Endodermal cell (in vitro differentiated cells): ENCODE data around the gene PATL1. TPM values are rescaled to one million over a fixed set of nuclear protein-coding genes. Genes with fewer than 3 reads are reported as not detected.
"Not testable (repeated sequence)": the region's sequence is repeated elsewhere in the genome, so short reads cannot be mapped to it uniquely, and the experiment has no call there.

Experiments used
- DNase-seq: peaks from one replicate; pipeline ENCODE4 v3.0.0-alpha.2; 2017
- H3K27ac ChIP-seq: 2 replicates; pipeline ENCODE4 v1.5.1; 2013; ENCODE audit warnings: mild to moderate bottlenecking, low read depth, low read length, moderate library complexity
- H3K27me3 ChIP-seq: 2 replicates; pipeline ENCODE4 v1.6.1; 2013; ENCODE audit warnings: mild to moderate bottlenecking, low read length, moderate library complexity; ENCODE audit not compliant: insufficient read depth, control insufficient read depth, poor library complexity, severe bottlenecking
- H3K36me3 ChIP-seq: 2 replicates; pipeline ENCODE4 v1.7.0; 2013; ENCODE audit warnings: mild to moderate bottlenecking, low read length, moderate library complexity; ENCODE audit not compliant: control insufficient read depth, insufficient read depth
- H3K4me1 ChIP-seq: one replicate; pipeline ENCODE4 v1.7.0; 2013; ENCODE audit warnings: low read length; ENCODE audit not compliant: control insufficient read depth, insufficient read depth
- H3K4me3 ChIP-seq: 2 replicates; pipeline ENCODE4 v1.5.1; 2013; ENCODE audit warnings: mild to moderate bottlenecking, low read length, moderate library complexity
- H3K9ac ChIP-seq: 2 replicates; pipeline ENCODE4 v1.6.1; 2013; ENCODE audit warnings: mild to moderate bottlenecking, low read length, moderate library complexity; ENCODE audit not compliant: poor library complexity, severe bottlenecking; ENCODE audit errors: extremely low read depth
- H3K9me3 ChIP-seq: 2 replicates; pipeline ENCODE4 v1.6.1; 2013; ENCODE audit warnings: mild to moderate bottlenecking, low read length, moderate library complexity; ENCODE audit not compliant: control insufficient read depth
- H3K27ac Mint-ChIP-seq: 2 replicates; pipeline ENCODE4 v1.8.0; 2020; ENCODE audit warnings: mixed read lengths
- H3K27me3 Mint-ChIP-seq: 2 replicates; pipeline ENCODE4 v1.8.0; 2021; ENCODE audit warnings: mild to moderate bottlenecking, mixed read lengths; ENCODE audit not compliant: insufficient read depth
- H3K36me3 Mint-ChIP-seq: 2 replicates; pipeline ENCODE4 v1.8.0; 2020; ENCODE audit warnings: low read depth, mixed read lengths
- H3K4me1 Mint-ChIP-seq: 2 replicates; pipeline ENCODE4 v1.8.0; 2020; ENCODE audit warnings: mixed read lengths
- H3K4me3 Mint-ChIP-seq: 2 replicates; pipeline ENCODE4 v1.8.0; 2020; ENCODE audit warnings: mild to moderate bottlenecking, moderate library complexity, mixed read lengths
- H3K9me3 Mint-ChIP-seq: 2 replicates; pipeline ENCODE4 v1.8.0; 2020; ENCODE audit warnings: mild to moderate bottlenecking, mixed read lengths
- WGBS, 2 experiments: methylation state at CpG; one replicate each; pipeline versions ENCODE4 v1.1.5 to v1.1.7; 2013; ENCODE audit warnings: missing lambda C conversion rate in 2 of 2, mixed read lengths in 1 of 2; ENCODE audit not compliant: insufficient coverage in 1 of 2, insufficient read length in 1 of 2; 5-methylcytosine and 5-hydroxymethylcytosine counted together
- total RNA-seq, 2 donors: library from RNA; stranded (reverse); fragmentation: NEBNext Ultra II Directional in 1 of 2; extraction: Animal tissue kit (Norgen Biotek cat#: 25700) in 1 of 2; gene quantifications; 2 replicates in 1 of 2; 3 replicates in 1 of 2; pipeline ENCODE4 v1.2.1, GENCODE V29; 2021
- TF ChIP-seq, protein P1 (sequence below): fragments of 200-600 bp; sonication (generic); conservative IDR thresholded peaks from 2 replicates; pipeline ENCODE4 v1.5.0; 2021; ENCODE audit warnings: antibody characterized with exemption, mild to moderate bottlenecking

PATL1 gene
- total RNA-seq, 2 donors from 2014 or later, result 41.0 to 45.7 TPM

DNA sequence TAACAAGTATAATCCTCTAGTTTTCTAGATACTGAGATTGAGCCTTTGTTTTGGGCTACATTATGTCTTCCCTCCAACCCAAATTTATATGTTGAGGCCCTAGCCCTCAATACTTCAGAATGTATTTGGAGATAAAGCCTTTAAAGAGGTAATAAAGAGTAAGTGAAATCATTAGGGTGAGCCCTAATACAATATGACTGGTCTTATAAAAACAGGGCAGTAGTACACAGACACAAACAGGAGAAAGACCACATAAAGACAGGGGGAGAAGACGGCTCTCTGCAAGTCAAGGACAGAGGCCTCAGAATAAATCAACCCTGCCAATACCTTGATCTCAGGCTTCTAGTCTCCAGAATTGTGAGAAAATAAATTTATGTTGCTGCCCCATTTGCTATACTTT is 38.5 kb upstream of the PATL1 start:
- no peak overlapping the region for H3K27ac ChIP-seq

DNA sequence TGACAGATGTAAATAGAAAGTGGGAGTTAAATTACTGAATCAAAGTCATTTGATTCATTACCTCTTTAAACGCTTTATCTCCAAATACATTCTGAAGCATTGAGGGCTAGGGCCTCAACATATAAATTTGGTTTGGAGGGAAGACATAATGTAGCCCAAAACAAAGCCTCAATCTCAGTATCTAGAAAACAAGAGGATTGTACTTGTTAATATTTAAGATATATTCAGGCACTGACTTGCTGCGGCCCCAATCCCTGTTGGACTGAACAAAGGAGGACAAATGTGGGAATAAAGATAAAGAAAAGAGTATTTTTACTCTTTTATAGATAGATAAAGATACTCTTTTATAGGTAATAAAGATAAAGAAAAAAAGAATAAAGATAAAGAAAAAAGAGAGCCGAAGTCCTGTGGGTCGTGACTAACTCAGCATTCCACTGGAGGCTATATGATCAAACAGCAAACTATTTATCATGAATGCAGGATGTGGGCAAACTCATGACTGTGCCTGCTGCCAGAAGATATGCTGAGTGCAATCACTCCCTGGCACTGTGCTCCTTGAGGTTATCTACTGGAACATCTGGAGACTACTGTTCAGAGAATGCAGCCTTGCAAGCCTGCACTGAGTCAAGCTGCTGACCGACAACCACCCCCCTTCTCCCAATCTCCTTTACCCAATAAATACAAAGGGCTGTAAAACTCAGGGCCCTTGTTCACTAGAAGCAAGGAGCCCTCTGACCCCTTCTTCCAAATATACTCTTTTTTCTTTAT is 37.9 kb upstream of the PATL1 start:
- H3K27ac Mint-ChIP-seq, result no peak overlapping the region
- H3K4me1 ChIP-seq, result no peaks in the 10 kb centered on the region
- no peak overlapping the region for H3K4me3 ChIP-seq
- H3K4me1 Mint-ChIP-seq, result no peaks in the 10 kb centered on the region
- H3K9me3 ChIP-seq, result no peaks in the 10 kb centered on the region
- H3K9ac ChIP-seq, result no peak overlapping the region
- no peaks in the 10 kb centered on the region for H3K27me3 ChIP-seq
- no peak for DNase-seq
- 89 to 98% methylated on average over 3 to 5 of the region's 5 CpGs for WGBS, 2 experiments
- no peak overlapping the region for H3K4me3 Mint-ChIP-seq
- H3K27ac ChIP-seq, result no peak overlapping the region
- H3K36me3 Mint-ChIP-seq, result no peaks in the 10 kb centered on the region
- H3K27me3 Mint-ChIP-seq, result peaks cover 4% of the 10 kb centered on the region
- TF ChIP-seq, protein P1, sequence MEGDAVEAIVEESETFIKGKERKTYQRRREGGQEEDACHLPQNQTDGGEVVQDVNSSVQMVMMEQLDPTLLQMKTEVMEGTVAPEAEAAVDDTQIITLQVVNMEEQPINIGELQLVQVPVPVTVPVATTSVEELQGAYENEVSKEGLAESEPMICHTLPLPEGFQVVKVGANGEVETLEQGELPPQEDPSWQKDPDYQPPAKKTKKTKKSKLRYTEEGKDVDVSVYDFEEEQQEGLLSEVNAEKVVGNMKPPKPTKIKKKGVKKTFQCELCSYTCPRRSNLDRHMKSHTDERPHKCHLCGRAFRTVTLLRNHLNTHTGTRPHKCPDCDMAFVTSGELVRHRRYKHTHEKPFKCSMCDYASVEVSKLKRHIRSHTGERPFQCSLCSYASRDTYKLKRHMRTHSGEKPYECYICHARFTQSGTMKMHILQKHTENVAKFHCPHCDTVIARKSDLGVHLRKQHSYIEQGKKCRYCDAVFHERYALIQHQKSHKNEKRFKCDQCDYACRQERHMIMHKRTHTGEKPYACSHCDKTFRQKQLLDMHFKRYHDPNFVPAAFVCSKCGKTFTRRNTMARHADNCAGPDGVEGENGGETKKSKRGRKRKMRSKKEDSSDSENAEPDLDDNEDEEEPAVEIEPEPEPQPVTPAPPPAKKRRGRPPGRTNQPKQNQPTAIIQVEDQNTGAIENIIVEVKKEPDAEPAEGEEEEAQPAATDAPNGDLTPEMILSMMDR, result no peak
- peaks cover 2% of the 10 kb centered on the region for H3K9me3 Mint-ChIP-seq
- no peaks in the 10 kb centered on the region for H3K36me3 ChIP-seq

More for the DNA sequence above, 38.5 kb upstream of the PATL1 start:
- H3K4me3 ChIP-seq, result no peak overlapping the region
- H3K27me3 ChIP-seq, result no peaks in the 10 kb centered on the region
- no peak overlapping the region for H3K27ac Mint-ChIP-seq
- H3K36me3 ChIP-seq, result no peaks in the 10 kb centered on the region
- no peaks in the 10 kb centered on the region for H3K9me3 Mint-ChIP-seq
- no peak overlapping the region for H3K9ac ChIP-seq
- no peak for DNase-seq
- no peaks in the 10 kb centered on the region for H3K9me3 ChIP-seq
- no peaks in the 10 kb centered on the region for H3K4me1 Mint-ChIP-seq
- 80% methylated on average over 1 of the region's 1 CpG; no CpG with 5 or more reads in 1 of the 2 experiments for WGBS, 2 experiments
- H3K4me3 Mint-ChIP-seq, result no peak overlapping the region
- TF ChIP-seq, protein P1, result no peak
- no peaks in the 10 kb centered on the region for H3K4me1 ChIP-seq
- no peaks in the 10 kb centered on the region for H3K36me3 Mint-ChIP-seq
- peaks cover 4% of the 10 kb centered on the region for H3K27me3 Mint-ChIP-seq

DNA sequence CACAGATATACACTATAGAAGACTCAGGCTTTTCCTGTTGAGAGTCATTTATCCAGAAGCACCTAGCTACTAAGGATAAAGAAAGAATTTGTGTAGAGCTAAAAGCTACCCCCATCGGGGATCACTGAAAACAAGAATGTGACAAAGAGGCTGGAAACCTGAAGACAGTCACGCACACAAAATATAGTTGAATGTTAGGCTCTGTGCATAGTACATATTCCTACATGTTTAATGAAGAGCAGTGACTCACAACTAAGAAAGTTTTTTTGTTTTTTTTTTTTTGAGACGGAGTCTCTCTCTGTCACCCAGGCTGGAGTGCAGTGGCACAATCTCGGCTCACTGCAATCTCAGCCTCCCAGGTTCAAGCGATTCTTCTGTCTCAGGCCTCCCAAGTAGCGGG is 36.5 kb upstream of the PATL1 start:
- H3K4me1 Mint-ChIP-seq, result no peaks in the 10 kb centered on the region
- peaks cover 4% of the 10 kb centered on the region for H3K27me3 Mint-ChIP-seq
- no peak overlapping the region for H3K27ac ChIP-seq
- H3K9ac ChIP-seq, result no peak overlapping the region
- H3K27me3 ChIP-seq, result no peaks in the 10 kb centered on the region
- no peak overlapping the region for H3K27ac Mint-ChIP-seq
- no peak for DNase-seq
- H3K36me3 Mint-ChIP-seq, result no peaks in the 10 kb centered on the region
- H3K4me1 ChIP-seq, result no peaks in the 10 kb centered on the region
- TF ChIP-seq, protein P1, result no peak
- H3K4me3 Mint-ChIP-seq, result no peak overlapping the region
- H3K4me3 ChIP-seq, result no peak overlapping the region
- H3K9me3 ChIP-seq, result no peaks in the 10 kb centered on the region
- WGBS, 2 experiments, result 97 to 100% methylated on average over 3 to 6 of the region's 6 CpGs
- no peaks in the 10 kb centered on the region for H3K36me3 ChIP-seq
- peaks cover 13% of the 10 kb centered on the region for H3K9me3 Mint-ChIP-seq

DNA sequence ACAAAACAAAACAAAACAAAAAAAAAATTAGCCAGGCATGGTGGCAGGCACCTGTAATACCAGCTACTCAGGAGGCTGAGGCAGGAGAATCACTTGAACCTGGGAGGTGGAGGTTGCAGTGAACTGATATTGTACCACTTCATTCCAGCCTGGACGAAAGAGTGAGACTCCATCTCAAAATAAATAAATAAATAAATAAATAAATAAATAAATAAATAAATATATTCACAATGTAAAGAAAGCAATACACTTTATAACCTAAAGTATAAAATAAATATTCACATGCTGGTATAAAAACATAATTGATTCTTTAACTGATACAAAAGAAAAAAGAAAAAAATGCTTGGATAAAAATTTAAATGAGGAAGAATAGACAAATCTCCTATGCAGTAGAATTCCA is 34.7 kb upstream of the PATL1 start:
- not testable (repeated sequence) for H3K36me3 ChIP-seq, H3K27me3 ChIP-seq, H3K9ac ChIP-seq, H3K4me3 ChIP-seq, H3K27ac Mint-ChIP-seq, H3K36me3 Mint-ChIP-seq, H3K9me3 ChIP-seq, H3K27me3 Mint-ChIP-seq, H3K4me1 Mint-ChIP-seq, H3K4me1 ChIP-seq, H3K27ac ChIP-seq, DNase-seq, H3K4me3 Mint-ChIP-seq
- WGBS, 2 experiments, result no CpG with 5 or more reads among the region's 1 CpG
- peaks cover 18% of the 10 kb centered on the region for H3K9me3 Mint-ChIP-seq

DNA sequence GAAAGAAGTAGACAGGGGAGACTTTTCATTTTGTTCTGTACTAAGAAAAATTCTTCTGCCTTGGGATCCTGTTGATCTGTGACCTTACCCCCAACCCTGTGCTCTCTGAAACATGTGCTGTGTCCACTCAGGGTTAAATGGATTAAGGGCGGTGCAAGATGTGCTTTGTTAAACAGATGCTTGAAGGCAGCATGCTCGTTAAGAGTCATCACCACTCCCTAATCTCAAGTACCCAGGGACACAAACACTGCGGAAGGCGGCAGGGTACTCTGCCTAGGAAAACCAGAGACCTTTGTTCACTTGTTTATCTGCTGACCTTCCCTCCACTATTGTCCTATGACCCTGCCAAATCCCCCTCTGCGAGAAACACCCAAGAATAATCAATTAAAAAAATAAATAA is 31.3 kb upstream of the PATL1 start:
- not testable (repeated sequence) for H3K4me3 Mint-ChIP-seq, H3K27ac Mint-ChIP-seq, H3K4me3 ChIP-seq, H3K4me1 Mint-ChIP-seq, H3K4me1 ChIP-seq, H3K9ac ChIP-seq, H3K27me3 ChIP-seq, H3K9me3 ChIP-seq, H3K27ac ChIP-seq, H3K36me3 ChIP-seq, DNase-seq, H3K36me3 Mint-ChIP-seq, H3K27me3 Mint-ChIP-seq
- H3K9me3 Mint-ChIP-seq, result peaks cover 29% of the 10 kb centered on the region
- WGBS, 2 experiments, result no CpG with 5 or more reads among the region's 5 CpGs
